Cardiac fibroblast (primary cell): ENCODE results near the gene RIN1.
A peak's percentile ranks its signal among the peaks of the same experiment; 100 is the strongest.

Source experiments
- DNase-seq, 2 donors: peaks; one replicate each; pipeline versions ENCODE4 v3.0.0 to v3.0.0-alpha.2; 2010; ENCODE audit warnings: low read depth in 2 of 2
- H3K4me3 ChIP-seq, 2 donors: replicated peaks in 1 of 2; 1 replicate in 1 of 2; 2 replicates in 1 of 2; pipeline ENCODE4 v1.5.1; 2011; ENCODE audit warnings: low read depth in 2 of 2, low read length in 2 of 2, mild to moderate bottlenecking in 2 of 2, moderate library complexity in 1 of 2
- TF ChIP-seq, protein P1 (sequence below): IDR thresholded peaks from one replicate; pipeline ENCODE4 v1.5.1; 2011; ENCODE audit warnings: low read depth, mild to moderate bottlenecking, low read length, inconsistent platforms

The RIN1 gene

DNA sequence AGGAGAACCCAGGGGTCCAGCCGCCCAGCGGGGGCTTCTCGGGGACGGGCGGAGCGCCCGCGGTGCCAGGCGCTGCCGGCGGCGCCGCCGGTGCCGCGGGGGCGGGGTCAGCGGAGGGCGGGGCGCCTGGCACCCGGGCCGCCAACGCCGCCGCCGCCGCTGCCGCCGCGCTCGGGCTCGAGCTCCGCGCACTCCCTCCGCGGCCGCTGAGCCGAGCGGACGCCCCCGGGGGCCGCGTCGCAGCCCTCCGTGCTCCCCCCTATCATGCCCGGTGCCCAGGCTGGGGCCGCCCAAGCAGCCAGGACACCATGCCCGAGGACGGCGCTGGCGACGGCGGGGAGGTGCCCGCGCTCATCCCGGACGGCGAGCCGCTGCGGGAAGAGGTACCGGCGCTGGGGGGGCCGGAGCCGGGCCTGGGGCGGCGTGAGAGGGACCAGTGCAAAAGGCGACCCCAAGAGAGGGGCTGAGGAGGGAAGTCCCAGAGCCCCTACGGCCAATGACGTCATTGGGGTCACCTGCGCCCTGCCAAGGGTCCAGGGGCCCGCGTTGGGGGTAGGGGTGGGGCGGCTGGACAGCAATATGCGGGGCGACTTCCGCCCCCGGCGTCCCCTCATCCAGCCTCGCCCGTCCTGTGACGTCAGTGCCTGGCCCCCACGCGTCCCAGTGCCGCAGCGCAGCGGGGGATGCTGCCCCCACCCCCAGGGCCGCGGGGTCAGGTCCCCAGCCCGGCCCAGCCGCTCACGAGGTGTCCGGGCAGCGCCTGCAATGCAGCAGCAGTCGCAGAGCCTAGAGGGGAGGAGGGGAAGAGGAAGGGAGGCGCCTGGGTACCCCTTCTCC, 44.3 kb downstream of the RIN1 start, which contains the start of gene TMEM151A:
Gene TMEM151A, plus strand, starts transcription at position 189 of the 837 bp plus-strand sequence. Its CDS starts 120 bp downstream, at position 309.
- no peak for DNase-seq
- TF ChIP-seq, protein P1, sequence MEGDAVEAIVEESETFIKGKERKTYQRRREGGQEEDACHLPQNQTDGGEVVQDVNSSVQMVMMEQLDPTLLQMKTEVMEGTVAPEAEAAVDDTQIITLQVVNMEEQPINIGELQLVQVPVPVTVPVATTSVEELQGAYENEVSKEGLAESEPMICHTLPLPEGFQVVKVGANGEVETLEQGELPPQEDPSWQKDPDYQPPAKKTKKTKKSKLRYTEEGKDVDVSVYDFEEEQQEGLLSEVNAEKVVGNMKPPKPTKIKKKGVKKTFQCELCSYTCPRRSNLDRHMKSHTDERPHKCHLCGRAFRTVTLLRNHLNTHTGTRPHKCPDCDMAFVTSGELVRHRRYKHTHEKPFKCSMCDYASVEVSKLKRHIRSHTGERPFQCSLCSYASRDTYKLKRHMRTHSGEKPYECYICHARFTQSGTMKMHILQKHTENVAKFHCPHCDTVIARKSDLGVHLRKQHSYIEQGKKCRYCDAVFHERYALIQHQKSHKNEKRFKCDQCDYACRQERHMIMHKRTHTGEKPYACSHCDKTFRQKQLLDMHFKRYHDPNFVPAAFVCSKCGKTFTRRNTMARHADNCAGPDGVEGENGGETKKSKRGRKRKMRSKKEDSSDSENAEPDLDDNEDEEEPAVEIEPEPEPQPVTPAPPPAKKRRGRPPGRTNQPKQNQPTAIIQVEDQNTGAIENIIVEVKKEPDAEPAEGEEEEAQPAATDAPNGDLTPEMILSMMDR: no peak
- no peak within 1 kb of the TSS for H3K4me3 ChIP-seq

DNA sequence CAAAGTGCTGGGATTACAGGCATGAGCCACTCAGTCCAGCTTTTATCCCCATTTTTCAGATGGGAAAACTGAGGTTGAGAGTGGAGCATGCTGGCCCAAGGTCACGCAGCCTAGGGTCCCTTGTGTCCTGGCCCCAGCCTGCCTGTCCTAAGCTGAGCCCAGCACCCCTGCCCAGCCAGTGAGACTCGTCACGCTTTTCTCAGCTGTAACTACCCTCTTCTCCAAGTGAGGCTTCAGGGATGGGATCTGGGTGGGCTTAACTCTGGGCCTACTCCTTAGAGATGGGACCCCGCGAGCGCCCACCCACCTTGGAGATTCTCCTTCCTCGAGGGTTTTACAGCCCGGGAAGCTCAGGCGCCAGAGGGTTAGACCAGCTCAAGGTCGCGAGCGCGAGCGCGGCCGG, 44.9 kb downstream of the RIN1 start:
- TF ChIP-seq, protein P1: no peak
- no peak overlapping the region for H3K4me3 ChIP-seq
- no peak for DNase-seq

DNA sequence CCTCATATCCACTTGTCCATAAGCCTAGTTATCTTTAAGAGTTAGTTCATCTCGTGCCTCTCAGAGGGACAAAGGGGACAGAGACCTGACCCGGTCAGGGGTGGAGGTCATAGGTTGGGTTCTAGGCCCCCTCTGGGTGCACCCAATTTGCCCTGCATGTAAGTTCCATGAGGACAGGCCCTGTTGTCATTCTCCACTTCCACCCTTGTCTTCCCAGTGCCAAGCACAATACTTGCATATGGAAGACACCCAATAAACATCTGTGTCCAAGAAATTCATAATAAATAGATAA, 46.0 kb downstream of the RIN1 start:
- H3K4me3 ChIP-seq: peak overlapping the region in 1 of 2 donors; percentile 74
- DNase-seq: no peak
- TF ChIP-seq, protein P1: no peak

DNA sequence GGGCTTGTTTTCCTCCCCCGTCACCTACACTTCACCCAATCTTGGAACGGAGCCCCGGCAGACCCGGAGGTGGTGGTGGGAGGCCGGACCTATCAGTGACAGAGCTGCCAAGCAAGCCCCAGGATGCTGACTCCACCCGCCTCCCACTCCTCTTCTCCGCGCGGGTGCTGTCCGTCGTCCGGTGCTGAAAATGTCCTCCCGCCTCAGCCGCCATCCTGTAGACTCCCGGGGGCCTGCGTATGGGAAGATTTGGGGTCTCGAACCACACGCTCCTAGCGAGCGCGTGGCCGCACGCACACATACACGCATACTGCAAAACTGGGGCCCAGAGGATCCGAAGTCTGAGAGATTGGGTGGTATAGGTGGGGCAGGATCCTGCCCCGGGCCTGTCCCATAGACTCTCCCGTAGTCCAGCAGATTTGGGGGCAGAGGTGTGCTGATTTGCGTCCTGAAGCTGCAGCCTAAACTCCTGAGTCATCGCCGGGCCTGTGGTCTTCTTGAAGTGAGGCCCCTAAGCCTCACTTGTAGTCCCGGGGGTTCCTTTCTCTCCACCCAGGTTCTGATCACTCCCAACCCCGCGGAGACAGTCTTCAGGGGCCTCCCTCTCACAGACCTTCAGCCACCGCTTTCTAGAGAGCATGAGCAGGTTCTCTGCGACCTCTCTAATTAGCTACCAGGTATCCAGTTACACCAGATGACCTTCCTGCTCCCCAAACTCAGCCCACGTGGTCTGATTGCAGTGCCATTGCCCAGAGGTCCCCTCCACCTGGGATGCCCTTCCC, 46.5 kb downstream of the RIN1 start:
- peak overlapping the region; percentile 74 to 78 for H3K4me3 ChIP-seq
- TF ChIP-seq, protein P1: no peak
- DNase-seq: peak in 1 of 2 donors; percentile 16

DNA sequence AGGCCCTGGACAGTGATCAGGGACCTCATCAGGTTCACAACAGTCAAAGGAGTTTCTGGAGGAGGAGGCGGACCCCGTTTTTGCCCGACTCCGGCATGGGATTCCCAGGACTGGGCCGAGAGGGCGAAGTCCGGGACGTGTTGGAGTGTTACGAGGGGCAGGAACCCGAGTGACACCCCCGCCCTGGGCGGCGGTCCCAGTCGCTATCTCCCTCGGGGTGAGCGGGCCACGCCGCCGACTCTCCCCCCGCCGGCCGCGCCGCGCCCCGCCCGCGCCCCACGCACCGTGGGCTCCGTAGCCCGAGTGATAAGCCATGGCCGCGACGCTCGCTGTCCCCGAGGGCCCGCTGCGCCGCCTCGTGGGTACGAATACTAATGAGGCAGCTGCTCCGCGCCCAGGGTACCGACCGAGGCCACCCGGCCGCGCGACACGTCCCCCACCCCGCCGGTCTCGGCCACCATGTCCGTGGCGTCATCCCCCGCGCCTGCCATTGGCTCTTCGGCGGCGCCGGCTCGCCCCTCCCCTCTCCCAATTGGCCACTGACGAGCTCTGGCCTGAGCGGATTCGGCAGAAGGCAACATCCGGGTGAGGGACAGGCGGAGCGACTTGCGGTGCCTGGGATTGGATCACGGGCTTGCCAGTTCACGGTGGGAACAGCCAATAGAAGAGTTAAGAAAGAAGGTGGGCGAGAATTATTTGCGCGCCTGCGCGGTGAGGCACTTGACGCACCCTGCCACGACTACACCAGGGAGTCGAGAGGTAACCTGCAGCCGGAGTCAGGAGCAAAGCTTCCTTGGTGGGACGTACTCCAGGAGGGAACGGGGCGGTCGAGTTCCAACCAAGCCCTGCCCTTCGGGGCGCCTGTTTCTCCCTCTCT, 47.3 kb downstream of the RIN1 start, which contains the start of gene YIF1A:
Gene YIF1A, minus strand, starts transcription at position 473 of the 877 bp plus-strand sequence. Its CDS starts 158 bp downstream, at position 315.
- TF ChIP-seq, protein P1: no peak
- H3K4me3 ChIP-seq: peak within 1 kb of the TSS; percentile 78 to 85
- DNase-seq: peak; percentile 100
